ENCODE results near the gene SLC22A23.

DNA sequence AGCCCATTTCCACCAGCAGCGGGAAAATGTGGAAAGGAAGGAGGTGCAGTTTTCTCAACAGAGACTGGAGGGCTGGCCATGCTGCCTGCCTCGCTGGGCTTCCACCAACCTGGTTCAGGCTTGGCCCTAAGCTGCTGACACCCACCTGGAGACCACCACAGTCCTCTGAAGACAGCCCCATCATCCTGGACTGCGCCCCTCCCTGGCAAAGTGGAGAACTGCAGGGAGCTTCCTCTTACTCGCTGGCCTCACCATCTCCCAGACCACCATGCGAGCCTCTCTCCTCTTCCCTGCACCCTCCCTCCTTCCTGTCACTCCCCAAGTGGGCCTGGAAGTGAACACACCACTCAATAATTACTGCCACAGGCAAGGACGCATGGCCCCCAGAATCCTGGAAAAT is 126.7 kb downstream of the SLC22A23 start:
- TF ChIP-seq, protein P1, sequence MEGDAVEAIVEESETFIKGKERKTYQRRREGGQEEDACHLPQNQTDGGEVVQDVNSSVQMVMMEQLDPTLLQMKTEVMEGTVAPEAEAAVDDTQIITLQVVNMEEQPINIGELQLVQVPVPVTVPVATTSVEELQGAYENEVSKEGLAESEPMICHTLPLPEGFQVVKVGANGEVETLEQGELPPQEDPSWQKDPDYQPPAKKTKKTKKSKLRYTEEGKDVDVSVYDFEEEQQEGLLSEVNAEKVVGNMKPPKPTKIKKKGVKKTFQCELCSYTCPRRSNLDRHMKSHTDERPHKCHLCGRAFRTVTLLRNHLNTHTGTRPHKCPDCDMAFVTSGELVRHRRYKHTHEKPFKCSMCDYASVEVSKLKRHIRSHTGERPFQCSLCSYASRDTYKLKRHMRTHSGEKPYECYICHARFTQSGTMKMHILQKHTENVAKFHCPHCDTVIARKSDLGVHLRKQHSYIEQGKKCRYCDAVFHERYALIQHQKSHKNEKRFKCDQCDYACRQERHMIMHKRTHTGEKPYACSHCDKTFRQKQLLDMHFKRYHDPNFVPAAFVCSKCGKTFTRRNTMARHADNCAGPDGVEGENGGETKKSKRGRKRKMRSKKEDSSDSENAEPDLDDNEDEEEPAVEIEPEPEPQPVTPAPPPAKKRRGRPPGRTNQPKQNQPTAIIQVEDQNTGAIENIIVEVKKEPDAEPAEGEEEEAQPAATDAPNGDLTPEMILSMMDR (IDR thresholded peaks at IDR 0.05): no peak
- no peak for TF ChIP-seq POLR2A (IDR thresholded peaks at IDR 0.05)
- TF ChIP-seq POLR2AphosphoS5 (IDR thresholded peaks at IDR 0.05): no peak
- no peak for TF ChIP-seq EP300 (IDR thresholded peaks at IDR 0.05)

Data from gastroesophageal sphincter (tissue), 3 donors.